ENCODE measurements around the gene GMCL1. TPM values are rescaled to one million over a fixed set of nuclear protein-coding genes. Genes with fewer than 3 reads are reported as not detected.
"Not testable (repeated sequence)": the region's sequence is repeated elsewhere in the genome, so short reads cannot be mapped to it uniquely, and the experiment has no call there.

The GMCL1 gene
- total RNA-seq, 1 experiment from 2014 or later: 20.1 TPM

- no peak overlapping the region for H3K4me3 ChIP-seq
- 0 out of 2 replicates have a peak, but pooled peaks cover 2% of the 10 kb centered on the region for H3K36me3 ChIP-seq
- H3K27me3 ChIP-seq (replicated peaks): no peaks in the 10 kb centered on the region
- no peaks in the 10 kb centered on the region for H3K9me3 ChIP-seq (replicated peaks)
- H3K4me1 ChIP-seq (replicated peaks): peaks cover 27% of the 10 kb centered on the region
- no peak for DNase-seq (ENCODE audit: low read depth in 1 of 2, low spot score in 2 of 2)
- peak overlapping the region; percentile 89 for H3K27ac ChIP-seq
Measured at GRCh38 chr2:69797836-69798289, 31.6 kb upstream of the GMCL1 start.

DNA sequence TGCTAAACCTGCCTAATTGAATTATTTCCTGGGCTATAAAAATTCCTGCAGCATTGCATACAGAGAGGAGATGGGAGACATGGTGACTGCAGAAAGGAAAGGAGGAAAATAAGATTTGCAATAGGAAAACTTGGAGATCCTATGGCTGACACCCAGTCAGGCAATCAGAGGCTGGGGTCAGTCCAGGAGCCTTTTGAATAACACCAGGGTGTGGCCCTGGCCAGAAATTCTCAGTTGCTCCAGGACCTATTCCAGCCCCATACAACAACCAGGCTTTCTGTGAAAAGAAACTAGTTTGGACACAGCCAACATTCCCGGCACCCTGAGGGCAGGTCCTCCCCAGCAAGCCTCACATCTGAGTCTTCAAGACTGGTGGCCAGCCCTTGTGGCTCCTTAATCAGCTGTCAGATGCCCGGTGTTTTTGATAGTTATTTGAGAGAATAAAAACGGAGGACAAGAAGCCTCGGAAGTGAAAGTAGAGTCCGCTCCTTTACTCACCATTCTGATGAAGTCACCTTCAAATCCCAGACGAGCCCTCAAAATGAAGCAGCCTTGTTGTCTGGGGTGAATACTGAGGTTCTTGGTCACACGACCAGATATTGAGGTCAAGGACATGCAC, 31.1 kb upstream of the GMCL1 start:
- Histone ChIP-seq H3K4me1 (replicated peaks) (peaks cover 27% of the 10 kb centered on the region), H3K27ac (peak overlapping the region; percentile 89), H3K9me3 (replicated peaks) (no peaks in the 10 kb centered on the region), H3K36me3 (0 out of 2 replicates have a peak, but pooled peaks cover 2% of the 10 kb centered on the region), H3K27me3 (replicated peaks) (no peaks in the 10 kb centered on the region), H3K4me3 (peak overlapping the region; percentile 34)
- peak; percentile 51 to 69 for DNase-seq (ENCODE audit: low read depth in 1 of 2, low spot score in 2 of 2)

DNA sequence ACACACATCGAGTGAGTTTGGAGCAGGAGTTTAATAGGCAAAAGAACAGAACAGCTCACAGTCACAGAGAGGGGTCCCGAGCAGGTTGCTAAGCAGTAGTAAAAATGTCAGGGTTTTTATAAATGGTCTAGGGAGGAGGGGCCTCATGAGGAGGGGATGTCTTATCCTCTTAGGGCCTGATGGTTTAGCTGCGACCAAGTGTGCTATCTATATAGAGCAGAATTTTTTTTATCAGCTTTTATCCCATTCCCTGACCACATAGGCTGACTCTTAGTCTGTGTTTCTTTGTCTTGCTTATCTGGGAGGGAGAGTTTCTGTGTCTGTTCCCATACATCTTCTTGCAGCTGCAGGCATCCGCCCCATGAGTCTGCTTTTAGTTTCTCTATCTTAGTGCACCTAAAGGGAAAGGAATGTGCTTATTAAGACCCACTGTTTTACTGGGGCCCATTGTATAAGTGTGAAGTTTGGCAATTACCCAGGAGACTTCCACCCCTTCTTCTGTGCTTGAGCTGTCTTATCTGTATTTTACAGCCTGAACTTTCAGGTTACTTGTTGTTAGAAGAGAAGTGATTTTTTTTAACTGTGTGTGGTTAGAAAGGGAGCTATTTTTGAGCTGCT, 30.4 kb upstream of the GMCL1 start:
- Histone ChIP-seq H3K36me3 (0 out of 2 replicates have a peak, but pooled peaks cover 2% of the 10 kb centered on the region), H3K4me3 (peak overlapping the region; percentile 34), H3K27ac (peak overlapping the region; percentile 89), H3K4me1 (replicated peaks) (peaks cover 27% of the 10 kb centered on the region), H3K9me3 (replicated peaks) (no peaks in the 10 kb centered on the region), H3K27me3 (replicated peaks) (no peaks in the 10 kb centered on the region)
- peak; percentile 62 to 74 for DNase-seq (ENCODE audit: low read depth in 1 of 2, low spot score in 2 of 2)

DNA sequence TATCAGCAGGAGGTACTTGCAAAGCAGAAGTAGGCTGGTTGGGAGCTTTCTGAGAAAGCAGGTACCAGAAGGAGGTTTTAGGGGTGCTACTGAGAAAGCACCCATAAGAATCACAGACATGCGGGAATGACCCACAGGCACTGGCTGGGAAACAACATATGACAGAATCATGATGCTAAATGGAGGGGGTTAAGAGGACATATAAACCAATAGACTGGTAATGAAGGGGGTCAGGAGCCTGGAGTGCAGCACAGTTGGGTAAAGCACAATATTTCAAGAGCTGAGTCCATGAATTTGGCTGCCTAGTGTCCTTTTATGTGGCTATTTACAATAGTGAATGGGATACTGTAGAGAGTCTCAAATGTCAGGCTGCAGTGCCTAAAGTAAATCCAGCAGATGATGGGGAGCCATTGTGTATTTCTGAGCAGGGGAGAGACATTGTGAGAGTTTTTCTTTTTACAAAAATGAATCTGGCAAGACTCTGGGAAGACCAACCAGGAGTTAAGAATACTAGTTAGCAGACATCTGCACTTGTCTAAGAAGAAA, 27.6 kb upstream of the GMCL1 start:
- Histone ChIP-seq H3K4me1 (replicated peaks) (peaks cover 27% of the 10 kb centered on the region), H3K4me3 (no peak overlapping the region), H3K36me3 (peaks cover 10% of the 10 kb centered on the region), H3K27ac (no peak overlapping the region), H3K27me3 (replicated peaks) (no peaks in the 10 kb centered on the region), H3K9me3 (replicated peaks) (no peaks in the 10 kb centered on the region)
- no peak for DNase-seq (ENCODE audit: low read depth in 1 of 2, low spot score in 2 of 2)

- not testable (repeated sequence) for H3K27ac ChIP-seq; H3K4me3 ChIP-seq; DNase-seq (ENCODE audit: low read depth in 1 of 2, low spot score in 2 of 2); H3K27me3 ChIP-seq (replicated peaks); H3K9me3 ChIP-seq (replicated peaks)
- H3K36me3 ChIP-seq: peaks cover 13% of the 10 kb centered on the region
- peaks cover 20% of the 10 kb centered on the region for H3K4me1 ChIP-seq (replicated peaks)
Measured at GRCh38 chr2:69802781-69803367, 26.6 kb upstream of the GMCL1 start.

DNA sequence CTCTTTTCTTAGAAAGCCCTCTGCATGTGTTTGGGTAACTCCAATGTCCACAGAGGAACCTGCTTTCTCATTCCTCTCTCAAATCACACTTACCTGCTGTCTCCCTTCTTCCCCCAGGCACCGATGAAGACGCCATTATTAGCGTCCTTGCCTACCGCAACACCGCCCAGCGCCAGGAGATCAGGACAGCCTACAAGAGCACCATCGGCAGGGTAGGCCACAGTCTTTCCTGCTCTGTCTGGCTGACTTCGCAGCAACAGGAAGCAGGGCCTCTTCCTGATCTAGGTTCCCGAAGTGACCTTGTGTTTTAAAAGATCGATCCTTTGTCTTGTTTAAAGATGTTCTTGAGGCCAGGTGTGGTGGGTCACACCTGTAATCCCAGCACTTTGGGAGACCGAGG, 25.0 kb upstream of the GMCL1 start:
- no peak overlapping the region for H3K27ac ChIP-seq
- peaks cover 4% of the 10 kb centered on the region for H3K4me1 ChIP-seq (replicated peaks)
- no peak for DNase-seq (ENCODE audit: low read depth in 1 of 2, low spot score in 2 of 2)
- no peaks in the 10 kb centered on the region for H3K27me3 ChIP-seq (replicated peaks)
- H3K36me3 ChIP-seq: peaks cover 21% of the 10 kb centered on the region
- H3K4me3 ChIP-seq: no peak overlapping the region
- H3K9me3 ChIP-seq (replicated peaks): no peaks in the 10 kb centered on the region

DNA sequence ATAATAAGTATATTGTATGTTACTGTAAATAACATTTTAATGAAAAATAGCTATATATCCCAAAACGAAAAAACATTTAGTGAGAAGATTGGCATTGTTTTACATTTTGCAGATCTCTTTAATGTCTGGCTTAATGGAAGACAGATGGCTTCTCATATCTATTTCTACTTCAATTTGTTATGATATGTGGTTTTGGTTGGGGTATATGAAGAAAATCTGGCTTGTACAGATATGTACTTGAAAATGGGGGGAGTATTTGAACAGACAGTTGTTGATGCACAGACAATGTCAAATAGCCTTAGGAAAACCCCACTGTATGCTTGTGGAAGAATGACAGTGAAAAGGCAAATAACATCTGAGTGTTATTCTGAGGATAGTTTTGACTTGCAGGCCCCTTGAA, 23.6 kb upstream of the GMCL1 start:
- Histone ChIP-seq H3K4me3 (no peak overlapping the region), H3K9me3 (replicated peaks) (no peaks in the 10 kb centered on the region)

GRCh38 chr2:69807821-69808540, 21.5 kb upstream of the GMCL1 start:
- Histone ChIP-seq H3K4me3 (no peak overlapping the region), H3K27me3 (replicated peaks) (no peaks in the 10 kb centered on the region), H3K36me3 (peaks cover 19% of the 10 kb centered on the region), H3K9me3 (replicated peaks) (no peaks in the 10 kb centered on the region), H3K4me1 (replicated peaks) (no peaks in the 10 kb centered on the region), H3K27ac (no peak overlapping the region)
- no peak for DNase-seq (ENCODE audit: low read depth in 1 of 2, low spot score in 2 of 2)

More for the DNA sequence above, 23.6 kb upstream of the GMCL1 start:
- Histone ChIP-seq H3K27ac (no peak overlapping the region), H3K27me3 (replicated peaks) (no peaks in the 10 kb centered on the region), H3K4me1 (replicated peaks) (no peaks in the 10 kb centered on the region), H3K36me3 (peaks cover 19% of the 10 kb centered on the region)
- DNase-seq (ENCODE audit: low read depth in 1 of 2, low spot score in 2 of 2): no peak

- Histone ChIP-seq H3K27ac (no peak overlapping the region), H3K4me3 (no peak overlapping the region), H3K36me3 (peaks cover 15% of the 10 kb centered on the region; the same call in 1 of the 2 replicates), H3K4me1 (replicated peaks) (no peaks in the 10 kb centered on the region), H3K27me3 (replicated peaks) (no peaks in the 10 kb centered on the region), H3K9me3 (replicated peaks) (no peaks in the 10 kb centered on the region)
- DNase-seq (ENCODE audit: low read depth in 1 of 2, low spot score in 2 of 2): no peak
Measured at GRCh38 chr2:69810550-69810949, 18.9 kb upstream of the GMCL1 start.

DNA sequence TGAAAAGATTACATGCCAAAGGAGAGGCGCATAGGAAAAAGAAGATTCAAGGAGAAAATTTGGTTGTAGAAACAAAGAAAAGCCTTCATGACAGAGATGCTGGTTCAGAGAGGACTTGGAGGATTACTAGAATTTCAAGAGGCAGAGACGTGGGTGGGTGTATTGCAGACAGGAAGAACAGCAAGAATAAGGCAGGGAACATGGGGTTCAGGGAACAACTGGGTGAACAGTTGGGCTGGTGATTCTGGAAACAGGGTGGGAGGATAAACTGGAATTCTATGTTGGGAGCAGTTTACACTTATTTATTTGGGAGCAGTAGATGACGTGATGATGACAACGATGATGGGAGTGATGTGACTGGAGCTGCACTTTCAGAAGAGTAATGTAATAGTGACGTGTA, 18.4 kb upstream of the GMCL1 start:
- no peaks in the 10 kb centered on the region for H3K27me3 ChIP-seq (replicated peaks)
- no peak for DNase-seq (ENCODE audit: low read depth in 1 of 2, low spot score in 2 of 2)
- H3K9me3 ChIP-seq (replicated peaks): no peaks in the 10 kb centered on the region
- no peak overlapping the region for H3K27ac ChIP-seq
- H3K36me3 ChIP-seq: peaks cover 12% of the 10 kb centered on the region; the same call in 1 of the 2 replicates
- no peak overlapping the region for H3K4me3 ChIP-seq
- H3K4me1 ChIP-seq (replicated peaks): no peaks in the 10 kb centered on the region

DNA sequence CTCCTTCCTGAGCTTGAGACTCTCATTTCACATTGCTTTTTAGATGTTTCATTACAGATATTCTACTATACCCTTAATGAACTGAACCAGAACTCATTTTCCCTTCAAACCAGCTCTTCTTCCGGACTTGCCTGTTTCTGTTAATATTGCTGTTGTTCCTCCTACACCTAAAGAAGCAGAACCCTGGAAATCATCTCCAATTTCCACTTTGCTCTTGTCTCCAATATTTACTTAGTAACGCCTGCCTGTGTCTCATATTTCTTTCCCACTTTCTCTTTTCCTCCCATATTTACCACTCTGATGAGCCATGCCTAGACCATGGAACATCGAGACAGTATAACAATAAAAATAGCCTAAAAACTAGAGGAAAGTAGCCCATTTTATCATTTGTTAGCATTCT, 17.9 kb upstream of the GMCL1 start:
- Histone ChIP-seq H3K27me3 (replicated peaks) (no peaks in the 10 kb centered on the region), H3K36me3 (peaks cover 10% of the 10 kb centered on the region; the same call in 1 of the 2 replicates), H3K27ac (no peak overlapping the region), H3K4me3 (no peak overlapping the region), H3K4me1 (replicated peaks) (no peaks in the 10 kb centered on the region), H3K9me3 (replicated peaks) (no peaks in the 10 kb centered on the region)
- DNase-seq (ENCODE audit: low read depth in 1 of 2, low spot score in 2 of 2): no peak

DNA sequence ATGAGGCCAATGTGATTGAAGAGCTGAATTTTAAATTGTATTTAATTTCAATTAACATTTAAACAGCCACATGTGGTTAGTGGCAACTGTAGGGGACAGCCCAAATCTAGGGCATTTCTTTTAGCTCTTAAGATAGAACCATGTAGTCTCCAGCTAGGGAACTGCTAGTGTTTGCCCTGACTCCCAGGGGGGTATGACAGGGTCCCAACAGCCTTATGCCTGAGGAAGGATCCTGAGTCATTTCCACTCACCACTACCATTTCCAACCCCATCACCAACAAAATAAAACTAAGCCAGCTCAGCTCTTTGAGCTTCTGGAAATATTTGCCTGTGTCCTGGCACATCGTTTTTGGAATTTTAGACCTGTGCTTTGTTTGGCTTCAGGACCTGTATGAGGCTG, 13.7 kb upstream of the GMCL1 start:
- no peak overlapping the region for H3K4me3 ChIP-seq
- H3K27ac ChIP-seq: no peak overlapping the region
- H3K4me1 ChIP-seq (replicated peaks): peaks cover 6% of the 10 kb centered on the region
- no peak for DNase-seq (ENCODE audit: low read depth in 1 of 2, low spot score in 2 of 2)
- H3K36me3 ChIP-seq: peaks cover 3% of the 10 kb centered on the region; the same call in 1 of the 2 replicates
- H3K9me3 ChIP-seq (replicated peaks): no peaks in the 10 kb centered on the region
- H3K27me3 ChIP-seq (replicated peaks): no peaks in the 10 kb centered on the region

GRCh38 chr2:69816923-69817542, 12.4 kb upstream of the GMCL1 start:
- no peaks in the 10 kb centered on the region for H3K9me3 ChIP-seq (replicated peaks)
- H3K27ac ChIP-seq: no peak overlapping the region
- peaks cover 8% of the 10 kb centered on the region; the same call in 1 of the 2 replicates for H3K36me3 ChIP-seq
- DNase-seq (ENCODE audit: low read depth in 1 of 2, low spot score in 2 of 2): peak; percentile 69 to 75
- no peak overlapping the region for H3K4me3 ChIP-seq
- no peaks in the 10 kb centered on the region for H3K27me3 ChIP-seq (replicated peaks)
- H3K4me1 ChIP-seq (replicated peaks): peaks cover 6% of the 10 kb centered on the region
